ENCODE results near the gene CLPTM1.

DNA sequence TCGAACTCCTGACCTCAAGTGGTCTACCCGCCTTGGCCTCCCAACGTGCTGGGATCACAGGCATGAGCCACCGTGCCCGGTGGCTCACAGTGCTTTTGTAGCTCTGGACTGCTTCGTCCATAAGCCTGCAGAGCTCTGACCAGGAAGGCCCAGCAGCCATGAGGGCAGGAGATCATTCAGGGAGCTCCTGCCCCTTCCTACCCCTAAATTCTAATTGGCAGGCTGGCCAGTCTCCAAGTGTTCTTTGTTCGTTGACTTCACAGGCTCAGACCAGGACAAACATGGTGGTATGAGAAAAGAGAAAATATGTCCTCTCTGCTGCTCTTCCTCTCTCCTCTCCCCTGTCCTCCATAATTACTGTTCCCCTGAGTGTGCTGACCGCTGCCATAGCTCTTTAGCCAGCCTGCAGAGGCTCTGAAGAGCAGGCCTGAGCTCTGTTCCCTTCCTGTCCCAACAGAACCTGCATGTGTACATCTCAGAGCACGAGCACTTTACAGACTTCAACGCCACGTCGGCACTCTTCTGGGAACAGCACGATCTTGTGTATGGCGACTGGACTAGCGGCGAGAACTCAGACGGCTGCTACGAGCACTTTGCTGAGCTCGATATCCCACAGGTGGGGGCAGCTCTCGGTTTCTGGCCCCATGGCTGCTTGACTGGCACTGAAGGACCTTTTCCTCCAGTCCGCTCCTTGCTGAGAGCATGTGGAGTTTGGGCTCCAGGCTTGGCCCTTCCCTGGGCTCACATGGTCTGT is 19.0 kb downstream of the CLPTM1 start:
- TF ChIP-seq CTCF (IDR thresholded peaks at IDR 0.05 in 4 of 5, conservative IDR thresholded peaks at IDR 0.05 in 1 of 5) = no peak
- no peak for TF ChIP-seq POLR2A (IDR thresholded peaks at IDR 0.05)

Measured in gastrocnemius medialis (tissue), 4 donors.